Activated CD8-positive, alpha-beta memory T cell treated with anti-CD3 and anti-CD28 coated beads, Interleukin-2, amount 50 U/mL, for 1 hour (primary cell): ENCODE results near the gene CDK14.
"Not testable (repeated sequence)": the region's sequence is repeated elsewhere in the genome, so short reads cannot be mapped to it uniquely, and the experiment has no call there.

Source experiments
- DNase-seq: peaks from one replicate; pipeline ENCODE4 v3.0.0-alpha.2; 2020; ENCODE audit errors: extremely low read depth

The CDK14 gene

DNA sequence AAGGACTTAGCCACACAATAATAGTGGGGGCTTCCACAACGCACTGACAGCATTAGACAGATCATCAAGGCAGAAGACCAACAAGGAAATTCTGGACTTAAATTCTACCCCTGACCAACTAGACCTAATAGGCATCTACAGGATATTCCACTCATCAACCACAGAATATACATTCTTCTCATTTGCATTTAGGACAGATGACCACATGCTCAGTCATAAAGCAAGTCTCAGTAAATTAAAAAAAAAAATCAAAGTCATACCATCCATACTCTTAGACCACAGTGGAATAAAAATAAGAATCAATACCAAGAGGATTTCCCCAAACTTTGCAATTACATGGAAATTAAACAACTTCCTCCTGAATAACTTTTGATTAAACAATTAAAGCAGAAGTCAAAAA, 155.9 kb downstream of the CDK14 start:
- no peak for DNase-seq

DNA sequence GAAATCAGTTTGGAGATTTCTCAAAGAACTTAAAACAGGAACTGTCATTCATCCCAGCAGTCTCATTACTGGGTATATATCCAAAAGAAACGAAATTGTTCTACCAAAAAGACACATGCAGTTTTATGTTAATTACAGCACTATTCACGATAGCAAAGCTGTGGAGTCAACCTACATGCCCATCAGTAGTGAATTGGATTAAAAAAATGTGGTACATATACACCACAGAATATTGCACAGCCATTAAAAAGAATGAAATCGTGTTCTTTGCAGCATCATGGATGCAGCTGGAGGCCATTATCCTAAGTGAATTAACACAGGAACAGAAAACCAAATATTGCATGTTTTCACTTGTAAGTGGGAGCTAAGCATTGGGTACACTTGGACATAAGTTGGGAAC, 158.9 kb downstream of the CDK14 start:
- DNase-seq = no peak

DNA sequence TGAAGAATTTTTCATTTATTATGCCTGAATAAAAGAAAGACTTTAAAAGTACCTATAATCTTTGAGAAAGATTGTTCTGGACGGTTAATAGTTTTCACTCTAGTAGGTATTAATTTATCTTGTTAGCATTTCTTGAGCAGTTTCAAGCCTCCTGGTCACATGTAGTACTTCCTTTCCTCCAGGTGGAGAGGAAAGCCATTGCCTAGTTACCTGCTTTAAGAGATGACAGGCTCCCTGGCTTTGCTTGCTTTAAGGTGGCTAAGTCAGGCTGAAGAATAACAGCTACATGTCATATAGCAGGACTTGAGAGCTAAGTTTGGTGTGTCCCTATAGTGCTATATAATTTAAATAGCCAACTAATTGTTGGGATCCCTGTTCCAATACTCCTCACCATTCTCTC, 160.2 kb downstream of the CDK14 start:
- DNase-seq = no peak

DNA sequence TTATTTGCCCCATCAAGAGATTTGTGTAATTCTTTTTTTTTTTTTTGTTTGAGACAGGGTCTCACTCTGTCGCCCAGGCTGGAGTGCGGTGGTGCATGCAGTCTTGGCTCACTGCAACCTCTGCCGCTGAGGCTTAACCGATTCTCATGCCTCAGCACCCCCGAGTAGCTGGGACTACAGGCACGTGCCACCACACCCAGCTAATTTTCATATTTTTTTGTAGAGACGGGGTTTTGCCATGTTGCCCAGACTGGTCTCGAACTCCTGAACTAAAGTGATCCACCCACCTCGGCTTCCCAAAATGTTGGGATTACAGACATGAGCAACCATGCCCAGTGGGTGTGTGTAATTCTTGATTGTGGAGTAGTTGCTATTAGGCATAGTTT, 161.4 kb downstream of the CDK14 start:
- not testable (repeated sequence) for DNase-seq

DNA sequence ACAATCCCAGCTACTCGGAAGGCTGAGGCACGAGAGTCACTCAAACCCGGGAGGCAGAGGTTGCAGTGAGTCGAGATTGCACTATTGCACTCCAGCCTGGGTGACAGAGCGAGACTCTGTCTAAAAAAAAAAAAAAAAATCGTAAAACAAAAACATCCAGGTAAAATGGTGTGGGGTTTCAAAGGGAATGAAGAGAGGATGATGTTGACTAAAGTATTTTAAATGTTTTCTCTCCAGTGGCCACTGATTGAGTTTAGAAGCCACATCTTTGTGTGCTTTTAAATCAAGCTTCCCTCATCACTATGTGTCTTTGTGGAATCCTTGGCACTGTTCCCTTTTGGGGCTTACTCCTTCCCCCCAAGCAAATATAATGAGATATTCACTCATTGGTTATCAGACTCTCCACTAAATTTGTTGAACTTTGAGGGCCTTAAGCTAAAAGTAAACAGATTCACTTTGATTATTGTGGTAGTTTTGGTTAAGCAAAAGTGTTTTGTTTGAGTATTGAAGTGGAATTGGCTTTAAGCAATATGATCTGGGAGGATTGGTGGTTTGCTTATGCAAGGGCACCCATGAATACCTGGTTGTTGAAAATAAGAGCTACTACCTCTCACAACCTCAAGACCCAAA, 162.9 kb downstream of the CDK14 start:
- no peak for DNase-seq

DNA sequence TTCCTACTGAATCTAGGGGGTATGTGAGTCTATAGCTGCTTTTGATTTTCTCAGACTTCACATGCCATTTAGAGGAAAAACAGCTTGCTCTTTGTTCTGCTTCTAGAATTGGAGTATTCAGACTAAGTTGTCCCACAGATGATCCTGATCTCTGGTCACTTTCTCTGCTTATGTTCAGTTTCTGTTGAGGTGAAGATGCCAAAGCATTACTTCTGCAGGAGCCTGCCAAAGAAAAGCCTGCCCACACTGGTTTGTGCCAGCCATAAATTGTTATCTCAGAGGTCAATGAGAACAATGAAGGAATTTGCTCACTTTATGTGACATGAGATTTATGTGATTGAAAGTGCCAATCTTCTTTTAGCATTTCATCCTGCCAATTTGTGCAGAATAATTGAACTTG, 163.6 kb downstream of the CDK14 start:
- DNase-seq = no peak

DNA sequence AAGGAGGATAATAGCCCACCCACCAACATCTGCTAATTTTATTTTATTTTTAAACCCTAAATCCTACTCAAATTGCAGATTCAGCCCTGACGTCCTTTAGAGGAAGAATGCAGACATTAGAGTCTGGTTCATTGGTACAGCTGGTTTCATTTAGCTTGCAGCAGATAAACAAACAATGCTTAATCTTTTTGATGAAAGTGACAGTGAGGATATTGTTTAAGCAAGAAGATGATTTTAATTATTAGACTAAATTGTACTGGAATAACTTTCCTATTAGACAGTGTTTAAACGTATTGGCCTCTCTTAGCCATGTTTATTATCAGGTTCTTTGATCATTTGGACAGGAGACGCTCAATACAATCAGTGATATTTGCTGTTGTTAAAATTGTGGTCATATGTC, 164.8 kb downstream of the CDK14 start:
- no peak for DNase-seq

DNA sequence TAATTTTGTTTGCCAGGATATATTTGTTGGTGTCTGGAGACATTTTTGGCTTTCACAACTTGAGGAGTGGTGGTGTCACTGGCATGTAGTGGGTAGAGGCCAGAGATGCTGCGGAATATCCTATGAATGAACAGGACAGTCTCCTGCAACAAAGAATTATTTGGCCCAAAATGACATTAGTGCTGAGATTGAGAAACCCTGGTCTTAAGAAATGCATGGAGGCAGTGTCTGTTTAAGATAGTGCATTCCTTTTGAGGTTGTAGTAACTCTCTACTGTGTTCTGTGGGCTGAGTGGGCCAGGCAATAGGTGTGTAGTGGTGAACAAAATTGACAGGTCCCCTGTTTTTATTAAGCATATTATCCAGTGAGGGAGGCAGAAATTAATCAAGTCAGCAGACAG, 165.5 kb downstream of the CDK14 start:
- no peak for DNase-seq

DNA sequence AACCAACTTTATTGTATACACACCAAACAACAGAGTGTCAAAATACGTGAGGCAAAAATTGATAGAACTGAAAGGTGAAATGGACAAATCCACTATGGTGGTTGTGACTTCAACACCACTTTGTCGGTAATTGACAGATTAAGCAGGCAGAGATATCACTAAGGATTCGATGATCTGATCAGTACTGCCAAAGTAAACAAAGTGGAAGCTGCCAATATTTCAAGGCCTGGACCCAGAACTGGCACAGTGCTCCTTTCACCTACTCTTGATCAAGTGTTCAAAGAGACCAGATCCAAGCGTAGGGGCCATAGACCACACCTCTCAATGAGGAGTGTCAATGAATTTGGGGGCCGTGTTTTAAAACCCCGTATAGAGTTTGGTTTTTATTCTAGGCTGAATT, 167.0 kb downstream of the CDK14 start:
- no peak for DNase-seq

DNA sequence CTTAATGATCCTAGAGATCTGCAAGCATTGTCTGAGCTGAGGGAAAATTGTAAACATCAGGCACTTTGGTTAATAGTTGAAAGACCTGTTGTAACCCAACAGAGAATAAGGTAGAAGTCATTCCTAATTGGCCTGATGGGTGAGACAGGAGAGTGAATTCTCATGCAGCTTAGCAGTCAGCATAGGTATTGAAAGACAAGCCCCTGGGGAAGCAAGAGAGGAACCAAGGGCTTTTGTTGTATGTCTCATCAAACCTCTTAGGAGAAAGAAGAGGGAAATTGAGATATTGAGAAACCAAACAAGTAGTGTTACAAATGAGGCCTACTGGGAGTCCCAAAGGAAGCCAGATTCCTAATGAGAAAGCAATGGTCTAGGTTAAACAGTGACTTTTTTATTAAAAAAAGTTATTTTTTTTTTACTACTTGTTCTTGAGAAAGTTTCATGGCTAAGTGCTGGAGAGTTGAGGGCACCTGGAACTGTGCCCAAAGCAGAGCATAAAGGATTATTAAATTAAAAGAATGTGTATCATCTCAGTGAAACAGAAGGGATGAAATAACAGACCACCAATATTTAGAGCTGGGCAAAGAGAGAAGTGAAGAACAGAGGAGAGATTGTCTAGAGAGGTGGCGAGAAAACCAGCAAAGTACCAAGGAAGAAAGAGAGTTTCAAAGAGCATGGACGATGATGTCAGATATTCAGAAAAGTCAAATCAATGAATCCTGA, 168.9 kb downstream of the CDK14 start:
- no peak for DNase-seq

DNA sequence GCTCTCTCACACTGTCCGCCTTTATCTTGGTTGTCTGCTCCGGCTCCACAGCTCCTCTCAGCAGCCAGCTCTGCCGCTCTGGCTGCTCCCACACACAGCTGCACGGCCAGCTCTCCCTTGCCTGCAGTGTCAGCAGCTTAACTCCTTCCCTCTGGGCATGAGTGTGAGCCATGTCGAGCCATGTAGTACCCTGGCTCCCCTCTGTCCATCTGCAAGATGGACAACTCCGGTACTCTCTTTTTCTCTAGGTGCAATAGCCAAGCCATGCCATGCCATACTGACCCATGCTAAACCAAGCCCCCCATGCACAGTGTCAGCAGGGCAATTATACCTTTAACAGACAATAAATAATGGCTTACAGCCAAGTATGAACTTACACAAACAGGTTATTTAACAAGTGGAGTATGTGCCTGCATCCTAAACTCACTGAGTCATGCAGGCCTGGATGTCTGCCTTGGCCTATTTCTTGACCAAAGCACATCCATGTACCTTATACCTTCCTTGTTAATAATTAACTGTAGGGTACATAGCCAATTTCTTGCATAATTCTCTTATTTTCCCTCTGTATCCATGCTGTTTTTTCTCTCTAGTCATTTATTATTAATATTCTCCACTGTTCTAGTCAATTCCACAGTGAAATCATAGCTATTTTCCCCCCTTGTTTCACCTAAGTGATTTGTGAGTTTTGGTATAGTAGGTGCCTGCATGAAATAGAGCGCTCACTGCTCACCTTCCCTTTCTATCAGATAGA, 170.9 kb downstream of the CDK14 start:
- DNase-seq = no peak

DNA sequence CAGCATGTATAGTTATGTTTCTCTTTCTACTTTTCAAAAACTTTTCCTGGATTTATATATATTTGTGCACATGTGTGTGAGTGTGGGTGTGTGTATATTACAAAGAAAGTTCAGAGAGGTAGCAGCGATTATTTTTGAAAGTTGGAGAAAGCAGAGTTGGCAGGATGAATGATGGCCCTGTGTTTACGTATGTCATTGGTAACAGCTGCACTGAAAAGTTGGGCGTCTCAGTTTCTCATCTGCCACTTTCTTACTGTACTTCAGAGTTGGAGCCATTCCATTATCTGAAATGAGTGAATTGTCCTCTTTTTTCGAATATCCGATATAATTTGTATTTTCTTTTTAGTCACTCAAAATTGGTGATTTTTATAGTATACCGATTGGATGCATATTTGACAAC, 172.2 kb downstream of the CDK14 start:
- DNase-seq = no peak

DNA sequence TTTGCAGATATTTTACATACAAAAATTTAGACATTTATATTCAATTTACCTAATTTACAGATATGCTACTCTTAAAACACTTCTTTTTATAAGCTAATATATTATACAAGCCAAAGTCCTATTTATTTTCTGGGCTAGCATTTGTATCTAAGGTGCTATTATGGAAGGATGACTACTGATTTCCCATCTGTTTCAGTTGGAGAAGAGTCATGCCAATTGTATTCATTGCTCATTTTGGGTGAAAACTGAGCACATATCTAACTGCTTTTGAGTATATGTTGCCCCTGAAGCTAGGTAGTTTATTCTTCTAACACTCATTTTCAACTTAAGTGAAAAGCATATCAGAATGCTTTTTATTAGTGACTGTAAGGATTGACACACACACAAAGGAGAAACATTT, 172.9 kb downstream of the CDK14 start:
- no peak for DNase-seq

DNA sequence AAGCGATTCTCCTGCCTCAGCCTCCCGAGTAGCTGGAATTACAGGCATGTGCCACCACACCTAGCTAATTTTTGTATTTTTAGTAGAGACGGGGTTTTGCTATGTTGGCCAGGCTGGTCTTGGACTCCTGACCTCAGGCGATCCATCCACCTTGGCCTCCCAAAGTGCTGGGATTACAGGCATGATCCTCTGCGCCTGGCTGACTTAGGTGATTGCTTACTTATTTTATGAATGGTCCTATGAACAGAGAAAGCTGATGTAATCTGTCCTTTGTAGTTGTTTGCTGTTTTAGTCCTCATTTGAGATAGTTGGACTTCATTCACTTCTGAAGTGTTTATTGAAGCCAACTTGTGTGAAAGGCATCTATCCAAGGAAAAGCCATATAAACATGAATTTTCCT, 173.4 kb downstream of the CDK14 start:
- DNase-seq = not testable (repeated sequence)

DNA sequence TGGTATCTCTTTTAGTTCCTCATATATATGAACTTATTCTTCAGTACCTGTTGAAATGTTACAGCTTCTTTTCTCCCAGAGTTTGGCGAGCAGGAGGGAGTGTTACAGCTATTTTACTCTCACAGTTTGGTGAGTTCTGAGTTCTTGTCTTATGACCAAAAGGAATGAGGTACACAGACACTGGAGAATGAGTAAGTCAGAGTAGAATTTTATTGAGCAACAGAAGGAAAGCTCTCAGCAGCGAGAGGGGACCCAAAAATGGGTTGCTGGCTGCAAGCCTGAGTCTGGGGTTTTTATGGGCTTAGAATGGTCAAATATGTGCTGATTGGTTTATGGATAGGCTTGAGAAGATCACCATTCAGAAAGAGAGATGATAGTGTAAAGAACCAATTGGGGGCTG, 175.2 kb downstream of the CDK14 start:
- no peak for DNase-seq

DNA sequence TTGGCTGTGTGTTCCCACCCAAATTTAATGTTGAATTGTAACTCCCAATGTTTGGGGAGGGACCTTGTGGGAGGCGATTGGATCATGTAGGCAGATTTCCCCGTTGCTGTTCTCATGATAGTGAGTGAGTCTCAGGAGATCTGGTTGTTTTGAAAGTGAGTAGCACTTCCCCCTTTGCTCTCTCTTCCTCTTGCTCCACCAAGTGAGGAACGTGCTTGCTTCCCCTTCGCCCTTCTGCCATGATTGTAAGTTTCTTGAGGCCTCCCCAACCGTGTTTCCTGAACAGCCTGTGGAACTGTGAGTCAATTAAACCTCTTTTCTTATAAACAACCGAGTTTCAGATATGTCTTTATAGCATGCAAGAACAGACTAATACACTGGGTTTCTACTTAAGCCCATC, 176.3 kb downstream of the CDK14 start:
- DNase-seq = no peak

DNA sequence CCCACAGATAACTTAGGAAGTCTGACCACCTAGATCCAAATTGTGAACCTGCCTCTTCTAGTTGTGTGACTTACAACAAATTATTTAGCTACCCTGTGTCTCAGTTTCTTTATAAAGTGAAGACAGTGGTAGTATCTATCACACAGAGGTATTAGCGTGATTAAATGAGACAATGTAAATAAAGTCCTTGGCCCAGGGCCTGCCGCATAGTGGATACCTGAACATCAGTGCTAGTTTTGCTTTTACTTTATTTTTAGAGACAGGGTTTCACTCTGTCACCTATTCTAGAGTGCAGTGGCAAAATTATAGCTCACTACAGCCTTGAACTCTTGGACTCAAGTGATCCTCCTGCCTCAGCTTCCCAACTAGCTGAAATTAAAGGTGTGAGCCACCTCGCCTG, 177.1 kb downstream of the CDK14 start:
- no peak for DNase-seq

DNA sequence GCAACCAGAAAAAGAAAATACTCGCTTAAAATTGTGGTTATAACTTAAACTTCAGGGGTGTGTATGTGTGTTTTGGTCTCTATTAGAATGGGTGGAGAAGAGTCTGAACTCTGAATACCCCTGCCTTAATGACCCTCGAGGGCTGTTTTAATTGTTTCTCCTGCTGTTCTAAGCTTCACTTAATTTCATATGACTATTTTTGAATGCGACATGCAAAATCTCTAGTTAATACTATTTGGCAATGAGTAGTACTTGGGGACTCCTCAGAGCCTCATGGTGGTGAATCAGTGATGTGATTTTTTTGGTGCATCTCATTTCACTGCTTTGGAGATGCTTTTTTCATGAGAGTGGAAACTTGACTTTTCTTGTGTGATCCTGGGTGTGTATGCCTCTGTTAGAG, 178.6 kb downstream of the CDK14 start:
- DNase-seq = no peak

DNA sequence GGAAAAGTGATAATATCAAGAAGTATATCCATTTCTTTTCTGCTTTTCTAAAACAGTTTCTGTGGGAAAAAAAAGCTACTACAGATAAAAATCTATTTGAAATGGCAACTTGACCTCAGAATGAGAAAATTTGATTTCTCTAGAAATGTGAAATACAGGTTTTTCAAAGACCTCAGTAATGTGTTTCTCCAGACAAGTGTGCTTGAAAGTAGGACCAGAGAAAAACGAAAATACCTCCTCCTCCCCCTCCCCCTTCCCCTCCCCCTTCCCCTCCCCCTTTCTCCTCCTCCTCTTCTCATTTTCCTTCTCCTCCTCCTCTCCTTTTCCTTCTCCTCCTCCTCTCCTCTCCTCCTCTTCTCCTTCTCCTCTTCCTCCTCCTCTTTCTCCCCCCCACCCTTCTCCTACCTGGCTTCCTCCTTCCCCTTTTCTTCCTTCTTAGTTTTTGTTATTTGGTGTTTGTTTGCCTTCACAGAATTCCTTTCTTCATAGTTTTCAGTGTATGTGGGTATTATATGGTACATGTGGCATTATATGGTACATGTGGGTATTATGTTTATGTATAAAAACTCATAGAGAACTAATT, 179.4 kb downstream of the CDK14 start:
- no peak for DNase-seq

DNA sequence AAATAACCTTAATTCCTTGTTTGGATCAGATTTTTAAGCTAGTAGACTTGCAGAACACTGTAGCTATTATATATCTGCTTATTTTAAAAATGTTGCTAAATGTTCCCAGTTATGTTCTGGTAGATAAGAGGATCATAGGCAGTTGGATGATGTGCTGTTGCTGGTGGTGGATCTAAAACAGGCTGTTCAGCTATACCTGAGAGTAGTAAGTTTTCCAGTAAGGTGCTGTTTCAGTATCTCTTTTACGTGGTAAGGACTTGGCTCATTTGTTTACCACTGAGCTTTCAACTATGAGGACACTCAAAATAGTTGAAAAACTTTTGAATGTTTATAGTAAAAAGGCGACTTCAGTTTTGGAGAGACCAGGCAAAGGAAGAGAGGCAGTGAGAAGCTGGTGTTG, 180.9 kb downstream of the CDK14 start:
- DNase-seq = no peak

DNA sequence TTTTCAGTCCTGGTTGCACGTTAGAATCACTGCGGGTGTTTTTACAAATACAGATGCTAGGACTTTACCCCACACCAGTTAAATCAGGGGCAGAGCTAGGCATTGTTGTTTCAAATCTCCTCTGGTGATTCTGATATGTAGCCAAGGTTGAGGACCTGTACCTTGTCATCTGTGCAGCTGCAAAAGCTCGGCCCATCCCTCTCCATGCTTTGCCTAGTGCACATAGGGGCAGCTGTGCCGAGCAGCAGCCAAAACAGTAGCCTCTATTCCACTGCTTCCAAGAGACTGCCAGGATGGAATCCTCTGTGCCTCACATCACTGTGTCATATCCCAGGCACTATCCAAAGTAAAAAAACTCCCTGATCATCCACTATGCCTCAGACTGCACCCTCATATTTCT, 181.3 kb downstream of the CDK14 start:
- DNase-seq = no peak

DNA sequence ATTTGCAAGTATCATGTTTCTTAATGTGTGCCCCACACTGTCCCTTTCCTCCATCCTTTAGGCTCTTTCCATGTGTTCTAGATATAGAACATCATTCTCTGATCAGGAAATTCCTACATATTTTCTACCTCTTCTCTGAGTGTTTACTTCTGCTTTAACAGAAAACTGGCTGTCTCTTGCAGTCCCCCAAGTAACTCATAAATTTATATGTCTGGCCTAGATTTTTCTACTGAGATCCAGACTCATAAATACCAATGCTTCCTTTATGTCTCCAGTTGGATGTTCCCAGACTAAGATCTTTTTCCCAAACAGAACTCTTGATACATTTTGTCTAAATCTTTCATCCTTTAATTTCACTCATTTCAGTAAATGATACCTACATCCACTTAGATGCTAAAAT, 181.8 kb downstream of the CDK14 start:
- DNase-seq = no peak

DNA sequence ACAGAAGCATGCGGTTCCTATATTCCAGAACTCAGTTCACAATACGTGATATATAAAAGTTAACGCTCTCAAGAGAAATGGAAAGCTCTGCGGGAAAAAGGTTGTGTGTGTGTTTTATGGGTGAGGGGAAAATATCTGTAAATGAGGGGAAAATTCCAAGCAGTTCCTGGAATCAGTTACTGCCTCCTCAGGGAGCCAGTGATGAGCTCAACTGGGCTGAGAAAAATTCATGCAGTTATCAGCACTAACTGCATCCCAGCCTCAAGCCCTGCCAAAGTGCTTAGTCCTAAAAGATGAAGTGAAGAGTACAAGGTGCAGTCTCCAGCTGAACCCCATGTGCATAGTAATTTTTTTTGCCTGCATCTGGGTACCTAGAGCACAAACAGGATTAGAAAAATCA, 191.9 kb downstream of the CDK14 start:
- DNase-seq = no peak
